Measurements from ENCODE around the gene DHRSX. TPM values are rescaled to one million over a fixed set of nuclear protein-coding genes. Genes with fewer than 3 reads are reported as not detected.
A peak's percentile ranks its signal among the peaks of the same experiment; 100 is the strongest.

Gene DHRSX
- total RNA-seq, 2 donors from 2014 or later = 24.2 to 37.1 TPM

DNA sequence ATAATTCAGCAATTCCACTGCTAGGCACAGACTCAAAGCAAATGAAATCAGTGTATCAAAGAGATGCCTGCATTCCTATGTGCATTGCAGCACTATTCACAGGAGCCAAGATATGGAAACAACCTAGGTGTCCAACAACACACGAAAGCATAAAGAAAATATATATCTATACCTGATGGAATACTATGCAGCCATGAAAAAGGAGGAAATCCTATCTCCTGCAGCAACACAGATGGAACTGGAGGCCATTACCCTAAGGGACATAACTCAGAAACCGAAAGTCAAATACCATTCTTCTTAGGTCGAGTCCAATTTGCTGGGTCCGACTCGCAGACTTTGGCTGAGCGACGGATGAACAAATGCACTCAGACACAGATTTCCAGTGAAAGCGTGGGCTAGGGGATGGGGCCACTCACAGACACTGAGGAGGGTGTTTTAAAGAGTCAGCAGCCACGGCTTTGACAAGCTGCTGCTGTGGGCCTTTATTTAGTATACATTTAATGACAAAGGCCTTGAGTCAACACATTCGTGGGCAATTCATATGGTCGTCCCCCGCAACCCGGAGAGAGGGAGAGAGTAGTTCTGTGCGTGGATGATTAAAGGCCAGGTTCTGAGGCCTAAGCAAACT, 93.8 kb downstream of the DHRSX start:
- 97% methylated on average over 14 of the region's 14 CpGs for WGBS
- Histone ChIP-seq H3K36me3 (peaks cover 0 to 6% of the 10 kb centered on the region in 2 donors), H3K4me3 (no peak overlapping the region), H3K27me3 (replicated peaks; ENCODE audit: insufficient read depth) (no peaks in the 10 kb centered on the region), H3K4me1 (replicated peaks) (no peaks in the 10 kb centered on the region), H3K9me3 (no peaks in the 10 kb centered on the region), H3K27ac (no peak overlapping the region)
- no peak for TF ChIP-seq POLR2A (IDR thresholded peaks at IDR 0.05)
- no peak for TF ChIP-seq POLR2AphosphoS5 (IDR thresholded peaks at IDR 0.05)
- TF ChIP-seq, protein P1, sequence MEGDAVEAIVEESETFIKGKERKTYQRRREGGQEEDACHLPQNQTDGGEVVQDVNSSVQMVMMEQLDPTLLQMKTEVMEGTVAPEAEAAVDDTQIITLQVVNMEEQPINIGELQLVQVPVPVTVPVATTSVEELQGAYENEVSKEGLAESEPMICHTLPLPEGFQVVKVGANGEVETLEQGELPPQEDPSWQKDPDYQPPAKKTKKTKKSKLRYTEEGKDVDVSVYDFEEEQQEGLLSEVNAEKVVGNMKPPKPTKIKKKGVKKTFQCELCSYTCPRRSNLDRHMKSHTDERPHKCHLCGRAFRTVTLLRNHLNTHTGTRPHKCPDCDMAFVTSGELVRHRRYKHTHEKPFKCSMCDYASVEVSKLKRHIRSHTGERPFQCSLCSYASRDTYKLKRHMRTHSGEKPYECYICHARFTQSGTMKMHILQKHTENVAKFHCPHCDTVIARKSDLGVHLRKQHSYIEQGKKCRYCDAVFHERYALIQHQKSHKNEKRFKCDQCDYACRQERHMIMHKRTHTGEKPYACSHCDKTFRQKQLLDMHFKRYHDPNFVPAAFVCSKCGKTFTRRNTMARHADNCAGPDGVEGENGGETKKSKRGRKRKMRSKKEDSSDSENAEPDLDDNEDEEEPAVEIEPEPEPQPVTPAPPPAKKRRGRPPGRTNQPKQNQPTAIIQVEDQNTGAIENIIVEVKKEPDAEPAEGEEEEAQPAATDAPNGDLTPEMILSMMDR (IDR thresholded peaks at IDR 0.05) = no peak
- DNase-seq (ENCODE audit: low spot score) = no peak
- intact Hi-C loops (cut with DNase I) = no loop called here

DNA sequence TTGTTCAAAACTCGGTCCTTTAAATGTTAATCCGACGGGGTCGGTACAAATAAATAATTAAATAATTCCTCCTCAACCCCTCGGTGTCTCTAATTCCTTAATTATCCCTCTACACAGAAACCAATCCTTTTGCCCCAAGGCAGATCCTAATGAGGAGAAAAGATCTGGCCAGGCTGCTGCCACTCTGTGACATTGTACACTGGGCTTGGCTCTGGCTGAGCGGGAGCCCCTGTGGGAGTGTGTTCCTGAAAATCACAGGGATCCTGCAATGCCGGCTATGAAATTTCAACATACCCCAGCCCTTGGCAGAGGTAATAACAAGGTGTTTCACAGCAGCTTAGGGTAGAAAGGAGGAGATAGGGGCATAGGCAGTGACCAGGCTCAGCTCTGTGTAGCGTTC, 96.0 kb downstream of the DHRSX start:
- intact Hi-C loops (cut with DNase I) = loop anchor here (5.0 kb wide), 1 partner anchor 93 kb away; no protein-coding TSS in a partner anchor
- peak; percentile 17 for DNase-seq (ENCODE audit: low spot score)
- no peak for TF ChIP-seq POLR2A (IDR thresholded peaks at IDR 0.05)
- TF ChIP-seq, protein P1 (IDR thresholded peaks at IDR 0.05) = no peak
- no peak for TF ChIP-seq POLR2AphosphoS5 (IDR thresholded peaks at IDR 0.05)
- no peaks in the 10 kb centered on the region for H3K27me3 ChIP-seq (replicated peaks; ENCODE audit: insufficient read depth)
- H3K27ac ChIP-seq = no peak overlapping the region
- peaks cover 0 to 6% of the 10 kb centered on the region in 2 donors for H3K36me3 ChIP-seq
- no peak overlapping the region for H3K4me3 ChIP-seq
- 63% methylated on average over 8 of the region's 8 CpGs for WGBS
- no peaks in the 10 kb centered on the region for H3K4me1 ChIP-seq (replicated peaks)
- H3K9me3 ChIP-seq = no peaks in the 10 kb centered on the region

DNA sequence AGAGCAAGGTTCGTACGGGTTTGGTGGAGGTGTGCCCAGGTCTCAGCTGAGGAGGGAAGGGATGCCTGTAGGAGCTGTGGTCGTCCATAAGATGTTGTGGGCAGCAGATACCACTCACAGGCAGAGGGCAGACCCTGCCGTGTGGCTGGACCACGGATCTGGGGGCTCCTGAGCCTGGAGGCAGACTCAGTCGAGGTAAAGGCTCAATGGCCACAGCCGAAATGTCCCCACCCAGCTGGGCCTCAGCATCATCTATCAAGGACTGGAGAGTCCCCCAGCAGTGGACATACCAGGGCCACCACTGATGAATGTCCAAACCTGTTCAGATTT, 98.5 kb downstream of the DHRSX start:
- H3K4me1 ChIP-seq (replicated peaks) = no peaks in the 10 kb centered on the region
- TF ChIP-seq POLR2AphosphoS5 (IDR thresholded peaks at IDR 0.05) (no peak), POLR2A (IDR thresholded peaks at IDR 0.05) (no peak)
- TF ChIP-seq, protein P1 (IDR thresholded peaks at IDR 0.05) = no peak
- DNase-seq (ENCODE audit: low spot score) = no peak
- no peak overlapping the region for H3K4me3 ChIP-seq
- intact Hi-C loops (cut with DNase I) = loop anchor here (5.0 kb wide), 1 partner anchor 95 kb away; no protein-coding TSS in a partner anchor
- no peaks in the 10 kb centered on the region for H3K9me3 ChIP-seq
- WGBS = 42% methylated on average over 7 of the region's 7 CpGs
- peak overlapping the region; percentile 66 to 68 for H3K27ac ChIP-seq
- H3K36me3 ChIP-seq = peaks cover 0 to 6% of the 10 kb centered on the region in 2 donors
- no peaks in the 10 kb centered on the region for H3K27me3 ChIP-seq (replicated peaks; ENCODE audit: insufficient read depth)

DNA sequence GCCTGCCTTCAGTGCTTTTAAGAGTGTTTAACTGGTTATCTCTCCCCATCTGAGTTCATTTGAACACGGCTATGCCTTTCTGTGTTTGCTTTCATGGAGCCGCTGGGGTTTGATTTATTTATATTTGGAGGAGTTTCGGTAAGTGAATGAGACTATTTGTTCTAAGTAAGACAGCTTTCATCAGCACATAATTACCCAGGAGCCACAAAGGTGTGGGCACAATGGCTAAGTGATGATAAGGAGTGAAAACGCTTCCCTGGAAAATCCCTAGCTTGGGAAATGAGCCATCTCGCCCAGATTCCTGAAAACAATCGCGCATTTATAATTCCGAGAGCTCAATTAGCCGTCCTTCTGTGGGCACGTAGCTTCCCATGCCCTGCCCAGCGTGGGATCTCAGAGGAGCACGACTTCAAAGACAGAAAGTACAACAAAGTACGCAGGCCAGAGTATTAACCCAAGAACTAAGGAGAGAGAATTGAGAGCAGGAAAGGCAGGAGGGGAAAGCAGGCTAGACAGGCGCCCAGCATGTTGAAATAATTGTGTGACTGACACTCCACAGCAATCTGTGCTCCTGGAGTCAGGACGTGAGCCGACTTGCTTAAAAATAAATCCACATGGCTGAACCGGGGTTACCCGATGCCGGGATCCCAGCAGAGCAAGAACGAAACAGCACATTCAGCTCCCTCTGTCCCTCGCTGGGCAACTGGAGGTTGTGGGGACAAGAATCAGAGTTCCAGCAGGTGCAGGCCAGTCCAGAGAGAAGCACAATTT, 99.0 kb downstream of the DHRSX start:
- Histone ChIP-seq H3K4me3 (peak overlapping the region in 1 of 2 donors; percentile 2), H3K27ac (peak overlapping the region; percentile 66 to 68), H3K36me3 (peaks cover 0 to 2% of the 10 kb centered on the region in 2 donors), H3K9me3 (no peaks in the 10 kb centered on the region), H3K4me1 (replicated peaks) (no peaks in the 10 kb centered on the region), H3K27me3 (replicated peaks; ENCODE audit: insufficient read depth) (no peaks in the 10 kb centered on the region)
- DNase-seq (ENCODE audit: low spot score) = peak; percentile 72
- TF ChIP-seq POLR2AphosphoS5 (IDR thresholded peaks at IDR 0.05) = peak; percentile 28
- TF ChIP-seq, protein P1 (IDR thresholded peaks at IDR 0.05) = no peak
- WGBS = 23% methylated on average over 21 of the region's 21 CpGs
- intact Hi-C loops (cut with DNase I) = loop anchor here (5.0 kb wide), 1 partner anchor 96 kb away; no protein-coding TSS in a partner anchor

Measured in prostate gland (tissue), 2 donors.